NCI-H345 (cell line): Measurements from ENCODE around the gene SLC25A38.
A peak's percentile ranks its signal among the peaks of the same experiment; 100 is the strongest.

Source experiments
- DNase-seq: peaks from one replicate; lab custom pipeline; 2025; lab: John Stamatoyannopoulos, UW

Gene SLC25A38

GRCh38 chr3:39376959-39377634 is 6.1 kb upstream of the SLC25A38 start:
- no peak for DNase-seq

GRCh38 chr3:39378088-39378487 is 5.1 kb upstream of the SLC25A38 start:
- no peak for DNase-seq

GRCh38 chr3:39378957-39379777 is 4.0 kb upstream of the SLC25A38 start:
- no peak for DNase-seq

- DNase-seq: no peak
Observed at GRCh38 chr3:39379778-39380155, 3.4 kb upstream of the SLC25A38 start.

- no peak for DNase-seq
Observed at GRCh38 chr3:39381432-39381831, 1.7 kb upstream of the SLC25A38 start.

GRCh38 chr3:39383881-39384664 is 903 bp downstream of the SLC25A38 start:
- DNase-seq: no peak

- no peak for DNase-seq
Observed at GRCh38 chr3:39384665-39385000, 1.5 kb downstream of the SLC25A38 start.

- DNase-seq: no peak
Observed at GRCh38 chr3:39385456-39386090, 2.4 kb downstream of the SLC25A38 start.

GRCh38 chr3:39386318-39386717 is 3.1 kb downstream of the SLC25A38 start:
- DNase-seq: no peak

GRCh38 chr3:39387411-39387975 is 4.3 kb downstream of the SLC25A38 start:
- no peak for DNase-seq

GRCh38 chr3:39388153-39388552 is 5.0 kb downstream of the SLC25A38 start:
- DNase-seq: no peak

GRCh38 chr3:39388741-39389248 is 5.6 kb downstream of the SLC25A38 start:
- no peak for DNase-seq

GRCh38 chr3:39390181-39390580 is 7.0 kb downstream of the SLC25A38 start:
- DNase-seq: no peak

- no peak for DNase-seq
Observed at GRCh38 chr3:39396690-39397089, 13.5 kb downstream of the SLC25A38 start.

- DNase-seq: no peak
Observed at GRCh38 chr3:39398700-39399099, 15.5 kb downstream of the SLC25A38 start.

GRCh38 chr3:39401983-39402382 is 18.8 kb downstream of the SLC25A38 start:
- no peak for DNase-seq

GRCh38 chr3:39404943-39405686 is 21.9 kb downstream of the SLC25A38 start:
- no peak for DNase-seq

- DNase-seq: no peak
Observed at GRCh38 chr3:39405687-39406367, 22.7 kb downstream of the SLC25A38 start.

GRCh38 chr3:39406368-39407258 is 23.4 kb downstream of the SLC25A38 start, which contains the start of gene RPSA:
TSS of gene RPSA (plus strand) at chr3:39406720. CDS start at chr3:39407654, 934 bp downstream.
- peak; percentile 94 for DNase-seq
